K562 (cell line): ENCODE measurements around the gene CDH6. TPM values are rescaled to one million over a fixed set of nuclear protein-coding genes. Genes with fewer than 3 reads are reported as not detected.

Experiments used
- HNRNPL ChIP-seq: fragments of 200-400 bp; formaldehyde crosslinking; IDR thresholded peaks from 2 replicates; pipeline ENCODE4 v1.6.1; 2017; ENCODE audit warnings: low read depth, mild to moderate bottlenecking, low read length
- NR0B1 ChIP-seq: fragments of 450-650 bp; IDR thresholded peaks from one replicate; pipeline ENCODE4 v1.6.1; 2018; ENCODE audit warnings: mild to moderate bottlenecking, moderate library complexity; ENCODE audit not compliant: partially characterized antibody
- RBM22 ChIP-seq: fragments of 200-400 bp; formaldehyde crosslinking; IDR thresholded peaks from 2 replicates; pipeline ENCODE4 v1.6.1; 2018; ENCODE audit warnings: low read length, low read depth; ENCODE audit not compliant: poor library complexity, severe bottlenecking
- RBM39 ChIP-seq: fragments of 200-400 bp; formaldehyde crosslinking; optimal IDR thresholded peaks from 2 replicates; pipeline ENCODE3; 2018; ENCODE audit warnings: low read depth, low read length
- SMAD3 ChIP-seq: fragments of 450-650 bp; formaldehyde crosslinking; conservative IDR thresholded peaks from 2 replicates; pipeline ENCODE4 v1.4.0; 2020; ENCODE audit warnings: mild to moderate bottlenecking
- SRSF3 ChIP-seq: fragments of 200-400 bp; formaldehyde crosslinking; IDR thresholded peaks from 2 replicates; pipeline ENCODE4 v1.6.1; 2016; ENCODE audit warnings: mild to moderate bottlenecking, low read length, moderate library complexity; ENCODE audit not compliant: insufficient read depth
- TCF7L2 ChIP-seq: fragments of 150-350 bp; IDR thresholded peaks from 2 replicates; pipeline ENCODE4 v1.6.1; 2016; ENCODE audit warnings: low read depth, mild to moderate bottlenecking, low read length, moderate library complexity
- ZBTB1 ChIP-seq: sonication (generic); formaldehyde crosslinking; IDR thresholded peaks from 2 replicates; pipeline ENCODE4 v1.8.1; 2023; ENCODE audit warnings: missing genetic modification reagents, low read depth, mild to moderate bottlenecking, borderline replicate concordance
- ZNF407 ChIP-seq: fragments of 450-650 bp; IDR thresholded peaks from 2 replicates; pipeline ENCODE4 v1.6.1; 2016; ENCODE audit warnings: low read depth
- ZNF717 ChIP-seq: fragments of 250-450 bp; sonication (Bioruptor Pico); IDR thresholded peaks from 2 replicates; pipeline ENCODE4 v1.5.0; 2021
- polyA plus RNA-seq, 8 experiments: library from polyadenylated mRNA; depleted of rRNA in 4 of 8; stranded (reverse) in 5 of 8; unstranded in 3 of 8; fragments of >200 nt; fragmentation: Nextera tagmentation in 2 of 8; fragmentation: Illumina TruSeq in 1 of 8; extraction: Ambion mirVana in 2 of 8; extraction: Trizol in 1 of 8; gene quantifications; 2 replicates each; pipeline versions ENCODE4 v1.2.1 to v1.2.3, GENCODE V29; 2011 to 2014; ENCODE audit warnings: inconsistent platforms in 1 of 8, missing spikeins in 1 of 8
- total RNA-seq, 7 experiments: library from RNA; depleted of rRNA in 6 of 7; stranded (reverse); fragments of >200 nt in 6 of 7; fragmentation: Illumina TruSeq in 2 of 7; extraction: Trizol in 2 of 7; gene quantifications; 2 replicates each; pipeline versions ENCODE4 v1.2.1 to v1.2.3, GENCODE V29; 2011 to 2021; ENCODE audit warnings: low replicate concordance in 1 of 7

The CDH6 gene
- total and polyA plus RNA-seq, 9 of the 15 experiments (the other 6 are each of a cell fraction or from before 2014, with no cell fraction given): not detected

GRCh38 chr5:31193116-31193515 lies 370 bp upstream of the CDH6 start (continued):
- no peak for TF ChIP-seq ZNF407
- no peak for TF ChIP-seq HNRNPL
- no peak for TF ChIP-seq ZNF717 (CRISPR knock-in tag)
- TF ChIP-seq SMAD3: no peak
- TF ChIP-seq RBM22: no peak
- TF ChIP-seq RBM39: no peak
- no peak for TF ChIP-seq SRSF3
- TF ChIP-seq TCF7L2: no peak
- no peak for TF ChIP-seq NR0B1
- TF ChIP-seq ZBTB1 (CRISPR knock-in tag): no peak
